Mammary epithelial cell (primary cell): ENCODE measurements around the gene DOCK6.

Experiments
- CTCF ChIP-seq, 2 donors: IDR thresholded peaks in 1 of 2; conservative IDR thresholded peaks in 1 of 2; 2 replicates each; pipeline ENCODE4 v1.5.1; 2011 to 2012; ENCODE audit warnings: inconsistent platforms in 2 of 2, low read length in 2 of 2, mild to moderate bottlenecking in 2 of 2, control low read depth in 1 of 2, low read depth in 1 of 2; ENCODE audit not compliant: insufficient read depth in 1 of 2; ENCODE audit errors: extremely low read depth in 1 of 2
- EZH2 ChIP-seq: IDR thresholded peaks from 2 replicates; pipeline ENCODE4 v1.6.1; 2012; ENCODE audit warnings: low read length, inconsistent platforms, borderline replicate concordance

GRCh38 chr19:11263726-11264125 lies 1.4 kb upstream of the DOCK6 start:
- no peak for TF ChIP-seq CTCF (conservative IDR thresholded peaks at IDR 0.05 in 1 of 2, IDR thresholded peaks at IDR 0.05 in 1 of 2; ENCODE audit: extremely low read depth in 1 of 2, insufficient read depth in 1 of 2, low read depth in 1 of 2, low read length in 2 of 2)
- TF ChIP-seq EZH2, result no peak
